Glomerular visceral epithelial cell (primary cell): ENCODE results near the gene CR1L.
A peak's percentile ranks its signal among the peaks of the same experiment; 100 is the strongest.
"Not testable (repeated sequence)": the region's sequence is repeated elsewhere in the genome, so short reads cannot be mapped to it uniquely, and the experiment has no call there.

ENCODE experiments used
- DNase-seq: peaks from one replicate; pipeline ENCODE4 v3.0.0-alpha.2; 2016; ENCODE audit errors: extremely low spot score

The CR1L gene

DNA sequence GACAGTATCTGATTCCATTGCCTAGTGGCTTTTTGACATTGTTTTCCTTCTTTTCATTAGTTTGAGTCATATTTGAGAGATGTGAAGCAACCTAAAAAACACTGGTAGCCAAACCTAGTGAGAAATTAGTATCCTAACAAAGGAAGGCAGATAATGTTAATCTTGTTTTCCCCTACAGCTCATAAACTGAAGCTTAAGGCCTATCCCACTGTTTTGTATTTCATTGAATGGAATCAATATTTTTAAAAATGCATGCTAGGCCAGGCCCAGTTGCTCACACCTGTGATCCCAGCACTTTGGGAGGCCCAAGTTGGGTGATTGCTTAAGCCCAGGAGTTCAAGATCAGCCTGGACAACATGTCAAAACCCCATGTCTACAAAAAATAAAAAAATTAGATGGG is 1.2 kb downstream of the CR1L start:
- DNase-seq, result no peak

DNA sequence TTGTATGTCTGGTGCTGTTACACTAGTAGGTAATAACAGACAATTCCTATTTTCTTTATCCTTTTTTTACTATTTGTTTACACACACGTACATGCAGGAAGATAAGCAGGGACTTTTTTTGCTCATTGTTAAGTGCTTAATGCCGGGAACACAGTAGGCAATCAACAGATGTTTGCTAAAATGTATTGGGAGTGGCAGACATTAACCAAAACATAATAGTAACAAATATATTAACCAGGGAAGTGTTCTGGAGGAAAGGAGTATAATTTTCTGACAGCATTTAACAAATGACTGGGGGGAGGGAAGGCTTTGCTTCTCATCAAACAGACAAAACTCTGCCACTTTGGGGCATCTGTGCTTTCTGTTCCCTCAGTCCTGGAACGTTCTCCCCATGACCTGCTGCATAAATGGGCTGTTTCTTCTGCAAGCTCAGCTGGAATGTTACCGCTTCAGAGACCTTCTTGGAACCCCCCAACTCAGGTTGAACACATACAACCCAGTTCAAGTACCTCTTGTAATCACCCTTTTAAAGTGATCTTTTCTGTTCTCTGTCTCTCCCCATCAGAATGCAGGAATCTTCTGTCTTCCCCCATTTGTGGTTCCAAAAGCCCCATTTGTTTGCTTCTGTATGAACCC is 2.1 kb downstream of the CR1L start:
- no peak for DNase-seq

DNA sequence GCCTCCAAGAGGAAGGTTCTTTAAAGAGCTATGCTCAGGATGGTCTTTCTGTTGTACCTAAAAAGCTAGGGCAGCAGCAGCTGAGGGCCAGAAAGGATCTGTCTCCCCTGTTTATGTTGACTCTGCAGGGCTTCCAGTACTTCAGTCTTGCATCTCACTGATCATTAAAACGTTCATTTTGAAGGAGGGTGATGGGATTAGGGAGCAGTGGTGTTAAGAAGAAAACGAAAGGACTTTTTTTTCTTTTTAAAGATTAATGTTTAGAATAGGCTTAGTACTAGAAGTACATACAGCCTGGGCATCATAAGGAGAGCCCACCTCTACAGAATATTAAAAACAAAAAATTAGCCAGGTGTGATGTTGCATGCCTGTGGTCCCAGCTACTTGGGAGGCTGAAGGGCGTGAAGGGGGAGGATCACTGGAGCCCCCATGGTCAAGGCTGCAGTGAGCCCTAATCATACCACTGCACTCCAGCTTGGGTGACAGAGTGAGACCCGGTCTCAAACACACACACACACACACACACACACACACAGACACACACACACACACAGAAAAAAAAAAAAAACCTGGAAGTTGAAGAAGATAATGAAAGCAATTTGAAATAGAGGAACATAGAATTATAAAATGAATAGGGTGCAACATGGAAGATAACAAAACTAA is 2.9 kb downstream of the CR1L start:
- DNase-seq, result no peak

DNA sequence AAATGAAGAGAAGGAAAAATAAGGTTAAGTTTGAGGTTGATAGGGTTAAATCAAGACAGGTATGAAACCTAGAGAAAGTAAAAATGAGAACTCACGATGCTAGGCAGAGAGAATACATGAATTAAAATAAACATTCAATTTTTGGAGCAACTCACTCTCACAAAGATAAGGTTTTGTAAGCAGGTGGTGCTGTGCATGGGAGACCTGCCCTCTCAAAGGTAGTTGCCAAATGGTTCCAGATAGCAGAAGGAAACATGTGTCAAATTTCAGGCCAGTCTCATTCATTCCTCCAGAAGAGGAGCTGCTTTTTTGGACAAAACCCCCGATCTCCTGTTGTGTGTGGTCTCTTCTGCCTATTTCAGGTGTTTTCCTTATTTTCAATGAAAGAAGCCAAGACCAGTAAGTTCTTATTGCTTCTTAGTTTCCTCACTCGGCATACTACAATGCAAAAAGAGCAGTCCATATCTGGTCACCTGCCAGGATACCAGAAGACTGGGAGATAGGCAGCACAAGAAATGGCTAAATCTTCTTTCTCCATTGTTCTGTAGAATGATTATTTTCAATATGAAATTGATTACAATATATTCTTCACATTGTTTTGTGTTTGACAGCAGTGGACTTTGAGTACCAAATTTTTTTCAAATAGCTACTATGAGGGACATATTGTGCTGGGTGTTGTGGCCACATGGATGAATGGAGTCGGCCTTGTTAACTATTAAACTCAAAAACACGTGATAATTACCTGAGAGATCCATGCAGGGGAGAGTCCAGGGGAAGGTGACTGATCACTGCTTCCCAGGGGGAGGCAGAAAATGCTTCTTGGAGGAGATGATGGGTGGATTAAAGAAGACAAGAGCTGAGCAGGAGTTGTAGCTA is 3.6 kb downstream of the CR1L start:
- no peak for DNase-seq

DNA sequence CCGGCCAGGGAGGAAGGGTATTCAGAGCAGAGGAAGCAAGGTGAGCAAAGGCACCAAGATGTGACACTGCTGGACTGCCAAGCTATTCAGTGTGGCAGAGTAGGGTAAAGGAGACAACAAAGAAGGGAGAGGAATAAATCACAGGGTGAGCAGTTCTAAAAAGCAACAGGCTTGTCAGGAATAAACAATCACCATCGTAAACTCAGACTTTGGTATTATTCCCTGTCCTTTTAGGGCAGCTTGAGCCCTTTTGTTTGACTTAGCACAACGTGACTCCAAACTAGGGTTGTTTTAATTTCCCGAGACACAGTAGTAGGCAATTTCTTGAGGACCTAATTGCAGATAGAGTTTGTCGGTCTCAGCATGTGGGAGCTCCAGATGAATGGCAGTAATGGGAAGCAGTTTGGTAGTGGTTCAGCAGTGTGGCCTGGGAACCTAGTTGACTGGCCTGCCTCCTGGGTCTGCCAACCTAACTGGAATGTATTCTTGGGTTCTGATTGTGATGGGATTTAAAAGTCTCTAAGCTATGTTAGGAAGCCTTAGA is 4.3 kb downstream of the CR1L start:
- no peak for DNase-seq

DNA sequence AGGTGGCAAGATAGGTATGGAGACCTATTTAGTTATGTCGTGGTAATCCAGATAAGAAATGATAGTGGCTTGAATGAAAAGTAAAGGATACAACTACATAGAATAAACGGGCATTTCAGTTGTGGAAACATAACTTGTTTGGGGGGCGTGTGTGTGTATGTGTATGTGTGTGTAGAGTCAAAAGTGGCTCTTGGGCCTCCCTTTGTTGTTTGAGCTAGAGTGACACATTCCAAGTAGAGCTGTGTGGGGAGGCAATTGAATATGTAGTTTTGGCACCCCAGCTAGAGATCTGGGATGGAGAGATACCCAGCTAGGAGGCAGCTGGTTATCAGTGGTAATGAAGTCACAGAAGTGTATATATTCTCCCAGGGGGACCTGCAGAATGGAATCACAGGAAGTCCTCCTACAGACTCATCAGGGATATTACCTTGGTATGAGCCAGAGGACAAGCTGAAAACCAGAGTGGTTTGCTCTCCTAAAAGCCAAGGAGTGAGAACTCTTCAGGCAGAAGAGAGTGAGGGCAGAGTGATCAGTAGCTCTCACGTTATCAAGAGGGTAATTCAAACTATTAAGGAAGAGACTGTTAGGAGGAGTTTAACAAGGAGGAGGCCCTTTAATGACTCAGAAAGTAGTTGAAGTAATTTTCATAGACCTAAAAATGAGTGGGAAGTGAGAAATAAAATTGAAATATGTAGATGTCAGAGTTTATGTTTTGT is 5.1 kb downstream of the CR1L start:
- DNase-seq, result no peak

DNA sequence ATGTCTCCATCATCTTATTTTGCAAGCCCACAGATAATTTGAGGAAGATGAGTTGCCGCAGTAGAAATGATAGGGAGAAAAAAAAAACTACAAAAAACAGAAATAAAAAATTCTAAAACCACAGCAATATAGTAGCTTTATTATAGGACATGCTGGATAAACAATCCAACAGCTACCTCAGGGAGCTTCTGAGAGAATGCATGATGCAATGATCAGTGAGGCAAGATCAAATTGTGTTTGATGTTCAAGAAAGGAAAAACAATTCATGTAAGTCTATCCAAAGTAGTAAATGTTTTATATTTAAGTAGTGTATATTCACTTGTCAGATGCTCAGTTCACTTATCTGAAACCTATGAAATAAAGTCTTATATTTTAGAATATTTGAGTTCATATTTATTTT is 6.7 kb downstream of the CR1L start:
- no peak for DNase-seq

DNA sequence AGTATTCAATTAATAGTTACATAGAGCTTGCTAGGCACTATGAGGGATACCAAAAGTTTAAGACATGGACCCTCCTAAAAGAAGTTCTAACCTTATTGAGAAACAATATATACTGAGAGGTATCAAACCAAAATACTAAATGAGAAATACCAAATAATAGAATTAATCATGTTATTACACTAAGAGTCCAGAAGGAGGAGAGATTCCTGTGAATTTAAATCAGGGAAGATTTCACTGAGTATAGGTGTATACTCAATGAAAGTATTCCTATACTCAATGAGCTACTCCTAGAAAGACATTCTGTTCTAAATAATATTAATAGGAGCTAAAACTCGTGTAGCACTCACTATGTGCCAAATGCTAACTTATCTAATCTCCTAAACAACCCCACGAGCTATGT is 9.4 kb downstream of the CR1L start:
- no peak for DNase-seq

DNA sequence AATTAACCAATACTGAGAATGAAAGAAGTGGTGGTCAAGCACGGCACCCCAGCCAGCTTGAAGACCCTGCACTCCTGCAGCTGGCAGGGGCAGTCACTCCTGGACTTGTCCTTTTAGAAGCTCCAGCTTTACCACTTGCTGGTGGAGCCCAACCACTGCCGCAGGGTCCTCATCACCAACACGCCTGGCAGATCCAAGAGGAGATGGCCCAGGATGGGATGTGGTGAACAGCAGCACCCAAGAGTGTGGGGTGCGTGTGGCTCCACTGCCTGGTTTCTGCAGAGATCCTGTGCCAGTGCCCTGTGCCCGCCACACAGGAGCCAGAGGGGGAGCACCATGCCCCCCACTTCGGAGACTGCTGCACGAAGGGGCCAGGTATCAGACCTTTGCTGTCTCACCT is 13.5 kb downstream of the CR1L start:
- DNase-seq, result no peak

DNA sequence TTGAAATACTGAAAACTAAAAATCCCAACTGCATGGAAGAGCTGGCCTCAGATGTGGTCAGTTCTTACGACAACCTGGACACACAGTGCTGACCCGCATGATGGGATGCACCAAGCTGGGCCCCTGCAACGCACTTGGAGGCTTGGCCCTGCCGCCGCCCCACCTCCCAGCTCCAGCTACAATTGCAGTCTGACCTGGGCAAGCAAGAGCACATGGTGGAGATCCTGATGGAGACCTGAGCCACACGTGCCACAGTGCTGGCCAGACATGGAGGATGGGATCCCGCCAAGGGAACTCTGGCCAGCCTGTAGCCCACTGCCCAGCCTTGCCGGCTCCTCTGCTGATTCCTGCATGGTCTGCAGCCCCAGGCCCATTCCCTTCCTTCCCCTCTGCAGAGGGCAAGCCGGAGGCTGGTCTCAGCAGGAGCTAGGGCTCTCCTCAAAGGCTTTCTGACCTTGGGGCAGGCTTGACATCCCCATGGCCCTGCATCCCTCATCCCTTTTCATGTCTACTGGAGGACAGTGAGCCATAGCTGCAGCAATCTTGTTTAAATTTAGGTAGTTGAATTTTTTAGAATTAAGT is 14.1 kb downstream of the CR1L start:
- DNase-seq, result no peak

DNA sequence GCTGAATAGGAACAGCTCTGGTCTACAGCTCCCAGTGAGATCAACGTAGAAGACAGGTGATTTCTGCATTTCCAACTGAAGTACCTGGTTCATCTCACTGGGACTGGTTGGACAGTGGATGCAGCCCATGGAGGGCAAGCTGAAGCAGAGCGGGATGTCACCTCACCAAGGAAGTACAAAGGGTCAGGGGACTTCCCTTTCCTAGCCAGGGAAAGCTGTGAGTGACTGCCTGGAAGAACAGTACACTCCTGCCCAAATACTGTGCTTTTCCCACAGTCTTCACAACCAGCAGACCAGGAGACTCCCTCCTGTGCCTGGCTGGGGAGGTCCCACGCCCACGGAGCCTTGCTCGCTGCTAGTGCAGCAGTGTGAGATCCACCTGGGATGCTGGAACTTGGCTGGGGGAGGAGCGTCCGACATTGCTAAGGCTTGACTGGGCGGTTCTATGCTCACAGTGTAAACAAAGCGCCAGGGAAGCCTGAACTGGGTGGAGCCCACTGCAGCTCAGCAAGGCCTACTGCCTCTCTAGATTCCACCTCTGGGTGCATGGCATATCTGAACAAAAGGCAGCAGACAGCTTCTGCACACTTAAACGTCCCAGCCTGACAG is 14.7 kb downstream of the CR1L start:
- DNase-seq, result no peak

DNA sequence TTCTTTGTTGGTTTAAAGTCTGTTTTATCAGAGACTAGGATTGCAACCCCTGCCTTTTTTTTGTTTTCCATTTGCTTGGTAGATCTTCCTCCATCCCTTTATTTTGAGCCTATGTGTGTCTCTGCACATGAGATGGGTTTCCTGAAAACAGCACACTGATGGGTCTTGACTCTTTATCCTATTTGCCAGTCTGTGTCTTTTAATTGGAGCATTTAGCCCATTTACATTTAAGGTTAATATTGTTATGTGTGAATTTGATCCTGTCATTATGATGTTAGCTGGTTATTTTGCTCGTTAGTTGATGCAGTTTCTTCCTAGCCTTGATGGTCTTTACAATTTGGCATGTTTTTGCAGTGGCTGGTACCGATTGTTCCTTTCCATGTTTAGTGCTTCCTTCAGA is 16.5 kb downstream of the CR1L start:
- not testable (repeated sequence) for DNase-seq

DNA sequence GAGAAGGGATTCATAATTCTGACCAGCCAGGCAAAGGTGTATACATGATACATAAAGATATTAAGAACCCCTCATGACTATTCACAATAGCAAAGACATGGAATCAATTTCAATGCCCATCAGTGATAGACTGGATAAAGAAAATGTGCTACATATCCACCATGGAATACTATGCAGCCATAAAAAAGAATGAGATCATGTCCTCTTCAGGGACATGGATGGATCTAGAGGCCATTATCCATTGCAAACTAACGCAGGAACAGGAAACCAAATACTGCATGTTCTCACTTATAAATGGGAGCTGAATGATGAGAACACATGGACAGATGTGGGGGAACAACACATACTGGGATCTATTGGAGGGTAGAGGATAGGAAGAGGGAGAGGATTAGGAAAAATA is 21.4 kb downstream of the CR1L start:
- DNase-seq, result no peak

DNA sequence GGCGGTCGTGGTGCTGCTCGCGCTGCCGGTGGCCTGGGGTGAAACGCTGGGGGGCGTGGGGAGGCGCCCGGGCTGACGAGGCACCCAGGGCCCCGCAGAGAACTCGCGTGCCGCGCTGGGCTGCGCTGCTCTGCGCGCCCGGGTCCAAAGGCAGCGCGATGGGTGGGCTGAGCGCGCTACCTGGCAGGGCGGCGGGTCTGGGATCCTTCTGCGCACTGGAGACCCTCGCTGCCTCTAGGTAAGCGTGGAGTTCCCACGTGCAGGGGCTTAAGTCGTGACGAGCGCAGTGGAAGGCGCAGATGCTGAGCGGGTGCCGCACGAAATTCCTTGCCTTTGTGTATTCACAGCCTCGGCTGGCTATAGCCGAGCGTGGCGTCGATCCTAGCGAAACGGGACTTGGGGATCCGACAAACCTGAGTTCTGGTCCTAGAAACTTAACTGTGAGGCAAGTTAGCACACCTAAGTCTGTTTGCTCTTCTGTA is 24.6 kb downstream of the CR1L start:
- DNase-seq, result no peak

DNA sequence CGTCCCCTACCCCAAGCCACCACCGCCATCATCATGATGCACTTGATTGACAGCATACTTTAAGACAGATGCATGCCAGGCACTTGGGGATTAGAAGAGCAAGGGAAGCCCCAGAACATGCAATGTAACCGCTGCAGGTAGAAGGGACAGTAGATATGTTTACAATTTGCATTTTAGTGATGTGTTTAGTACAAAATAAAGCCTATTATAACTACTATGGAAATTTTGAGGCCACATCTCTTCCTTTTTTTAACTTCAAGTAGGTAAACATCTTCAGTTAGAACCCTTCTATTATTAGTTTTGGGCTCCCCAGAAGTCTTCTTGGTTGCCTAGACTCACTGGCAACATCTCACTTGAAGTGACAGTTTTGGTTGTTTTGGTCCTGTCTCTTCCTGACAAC is 25.3 kb downstream of the CR1L start:
- no peak for DNase-seq

DNA sequence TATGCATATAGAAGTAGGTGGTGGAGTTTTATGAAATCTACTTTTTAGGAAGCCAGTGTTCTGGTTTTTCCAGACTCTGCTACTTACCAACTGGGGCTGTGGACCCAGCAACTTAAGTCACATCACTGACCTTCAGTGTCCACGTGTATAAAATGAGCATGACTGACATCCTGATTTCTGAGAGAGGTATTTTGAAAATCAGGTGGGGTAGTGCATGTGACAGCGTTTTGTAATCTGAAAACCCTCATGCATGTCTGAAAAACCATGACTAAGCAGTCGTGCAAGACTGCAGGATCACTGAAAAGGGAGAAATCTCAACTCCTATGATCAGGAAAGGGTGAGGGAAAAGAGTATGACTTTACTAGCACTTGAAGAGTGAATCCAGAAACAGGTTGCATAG is 26.1 kb downstream of the CR1L start:
- DNase-seq, result peak; percentile 49

DNA sequence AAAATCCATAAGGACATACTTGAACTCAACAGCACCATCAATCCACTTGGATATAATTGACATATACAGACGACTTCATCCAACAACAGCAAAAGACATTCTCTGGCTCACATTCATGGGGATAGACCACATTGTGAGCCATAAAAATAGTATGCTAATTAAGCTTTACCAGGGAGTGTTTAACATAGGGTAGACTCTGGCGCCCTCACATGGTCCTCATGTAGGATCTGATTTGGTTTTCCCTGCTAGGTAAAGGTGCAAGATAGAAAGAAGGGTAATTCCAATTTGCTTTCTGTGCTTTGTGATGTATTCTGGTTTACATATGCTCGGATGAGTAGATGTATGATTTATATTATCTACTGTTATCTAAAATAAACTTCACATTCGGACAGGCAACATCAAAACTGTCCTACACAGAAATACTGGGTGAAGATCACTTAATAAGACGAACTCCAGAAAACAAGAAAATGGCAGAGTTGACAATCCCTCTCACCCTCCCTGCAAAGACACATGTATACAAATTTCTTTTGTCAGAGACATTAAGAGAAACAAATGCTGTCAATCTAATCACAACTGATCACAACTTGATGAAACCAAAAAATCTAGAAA is 27.7 kb downstream of the CR1L start:
- DNase-seq, result peak; percentile 54

DNA sequence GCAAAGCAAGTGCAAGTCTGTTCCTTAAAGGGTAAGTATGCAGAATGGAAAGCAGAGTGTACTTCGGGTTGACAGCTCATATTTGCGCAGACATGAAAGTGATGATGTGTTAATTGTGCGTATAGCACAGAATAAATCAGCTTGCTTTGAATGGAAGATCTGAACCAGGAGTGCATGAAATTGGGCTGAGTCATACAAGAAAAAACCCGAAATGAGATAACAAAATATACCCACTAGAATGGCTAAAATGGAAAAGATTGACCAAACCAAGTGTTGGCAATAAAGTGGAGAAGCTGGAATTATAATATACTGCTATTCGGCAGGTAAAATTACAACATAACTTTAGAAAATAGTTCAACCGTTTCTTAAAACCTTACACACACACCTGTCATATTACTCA is 28.5 kb downstream of the CR1L start:
- peak; percentile 6 for DNase-seq

DNA sequence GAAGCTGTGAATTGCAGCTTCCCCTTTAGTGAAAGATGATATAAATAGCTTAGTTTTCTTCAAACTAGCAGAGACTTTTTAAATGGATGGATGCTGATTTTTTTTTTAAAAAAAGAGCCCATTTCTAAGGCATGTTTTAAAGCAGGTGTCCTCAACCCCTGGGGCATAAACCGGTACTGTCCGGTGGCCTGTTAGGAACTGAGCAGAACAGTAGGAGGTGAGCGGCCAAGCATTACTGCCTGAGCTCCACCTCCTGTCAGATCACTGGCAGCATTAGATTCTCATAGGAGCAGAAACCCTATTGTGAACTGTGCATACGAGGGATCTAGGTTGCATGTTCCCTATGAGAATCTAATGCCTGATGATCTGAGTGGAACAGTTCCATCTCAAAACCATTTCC is 31.2 kb downstream of the CR1L start:
- no peak for DNase-seq

DNA sequence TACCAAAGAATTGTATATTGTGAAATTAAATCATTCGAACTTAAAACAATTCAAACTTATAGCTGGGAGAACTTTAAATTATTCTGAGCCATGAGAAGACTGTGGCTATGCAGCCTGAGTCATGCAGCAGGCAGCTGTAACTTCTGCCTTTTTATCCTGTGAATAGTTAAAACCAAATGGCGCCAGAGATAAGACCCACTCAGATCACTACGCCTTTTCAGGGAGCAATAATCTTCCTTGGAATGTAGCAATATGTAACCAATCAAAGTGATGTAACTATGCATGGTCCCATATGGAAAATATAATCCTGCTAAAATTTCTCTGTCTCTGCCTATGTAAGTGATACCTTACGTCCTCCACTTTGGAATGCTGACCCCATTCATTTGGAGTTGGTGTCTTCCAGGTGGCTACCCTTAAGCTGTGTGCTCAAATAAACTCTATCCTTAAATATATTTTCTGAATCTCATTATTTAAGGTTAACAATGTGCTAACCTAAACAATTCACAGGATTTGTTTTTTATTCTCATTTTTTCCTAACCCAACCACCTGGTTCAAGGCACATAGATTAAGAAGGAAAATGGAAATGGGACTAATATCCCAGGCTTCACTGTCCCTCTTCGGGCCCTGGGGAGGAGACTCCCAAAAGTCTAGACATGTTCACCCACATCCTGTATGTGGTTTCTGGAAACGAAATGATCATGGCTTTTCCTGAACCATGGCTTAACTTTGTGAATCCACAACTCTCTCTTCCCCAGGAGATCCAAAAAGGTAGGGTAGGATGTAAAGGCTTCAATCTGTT is 35.9 kb downstream of the CR1L start:
- DNase-seq, result peak; percentile 76
